ENCODE results near the gene DACT3.
"Not testable (repeated sequence)": the region's sequence is repeated elsewhere in the genome, so short reads cannot be mapped to it uniquely, and the experiment has no call there.

Gene DACT3

DNA sequence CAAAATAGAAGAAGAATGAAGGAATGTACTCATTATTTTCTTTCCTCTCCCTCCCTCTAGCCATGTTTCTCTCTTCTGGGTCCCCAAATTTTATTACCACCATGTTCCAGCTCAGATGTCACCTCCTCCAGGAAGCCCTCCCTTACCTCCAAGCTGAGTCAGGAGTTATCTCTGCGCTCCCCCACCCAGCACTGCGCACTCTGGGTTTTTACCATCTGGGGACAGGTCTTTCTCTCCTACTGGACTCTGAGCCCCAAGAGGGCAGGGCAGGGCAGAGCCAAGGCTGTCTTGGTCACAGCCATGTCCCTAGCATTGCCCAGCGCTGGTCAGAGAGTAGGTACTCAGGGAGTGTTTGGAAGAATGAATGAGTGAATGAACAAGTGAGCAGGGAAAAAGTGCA, 27.9 kb downstream of the DACT3 start:
- no peak for TF ChIP-seq YY1 (IDR thresholded peaks at IDR 0.05; ENCODE audit: insufficient read depth, insufficient read length)
- TF ChIP-seq SUZ12 (IDR thresholded peaks at IDR 0.05; ENCODE audit: extremely low read depth, insufficient read depth, insufficient read length), result no peak
- TF ChIP-seq ZNF274 (IDR thresholded peaks at IDR 0.05; ENCODE audit: low read depth, low read length), result no peak
- H3K4me3 ChIP-seq (ENCODE audit: insufficient read length, low read depth), result no peak overlapping the region
- H3K36me3 ChIP-seq (ENCODE audit: insufficient read depth, insufficient read length, low read length), result no peaks in the 10 kb centered on the region
- H3K4me1 ChIP-seq (ENCODE audit: insufficient read depth, insufficient read length), result peaks cover 12% of the 10 kb centered on the region
- H3K9ac ChIP-seq (ENCODE audit: insufficient read length, low read depth), result no peak overlapping the region
- H3K9me3 ChIP-seq (ENCODE audit: insufficient read depth, low read length), result no peaks in the 10 kb centered on the region
- H3K27me3 ChIP-seq (ENCODE audit: insufficient read depth, insufficient read length), result peaks cover 52% of the 10 kb centered on the region
- DNase-seq (ENCODE audit: low read depth, low spot score), result no peak

DNA sequence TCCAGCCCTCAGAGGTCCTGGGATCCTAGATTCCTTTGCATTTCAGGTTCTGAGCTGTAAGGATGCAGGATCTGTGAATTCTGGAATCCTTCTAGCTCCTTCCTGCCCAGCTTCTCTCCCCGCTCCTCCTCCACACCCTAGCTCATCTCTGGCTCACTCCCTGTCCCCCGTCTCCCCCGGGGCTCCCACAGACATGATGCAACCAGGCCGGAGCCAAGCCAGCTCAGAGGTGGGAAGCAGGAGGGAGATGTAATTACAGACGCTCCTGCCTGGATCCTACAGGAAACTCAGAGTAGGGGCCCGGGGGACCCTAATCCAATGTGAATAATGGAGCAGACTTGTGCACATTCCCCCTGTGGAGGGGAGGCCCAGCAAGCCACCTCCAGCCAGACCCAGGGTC, 29.5 kb downstream of the DACT3 start:
- peaks cover 16% of the 10 kb centered on the region for H3K4me1 ChIP-seq (ENCODE audit: insufficient read depth, insufficient read length)
- TF ChIP-seq SUZ12 (IDR thresholded peaks at IDR 0.05; ENCODE audit: extremely low read depth, insufficient read depth, insufficient read length), result no peak
- no peak for TF ChIP-seq ZNF274 (IDR thresholded peaks at IDR 0.05; ENCODE audit: low read depth, low read length)
- TF ChIP-seq YY1 (IDR thresholded peaks at IDR 0.05; ENCODE audit: insufficient read depth, insufficient read length), result no peak
- no peak overlapping the region for H3K4me3 ChIP-seq (ENCODE audit: insufficient read length, low read depth)
- no peak for DNase-seq (ENCODE audit: low read depth, low spot score)
- H3K36me3 ChIP-seq (ENCODE audit: insufficient read depth, insufficient read length, low read length), result no peaks in the 10 kb centered on the region
- no peak overlapping the region for H3K9ac ChIP-seq (ENCODE audit: insufficient read length, low read depth)
- no peaks in the 10 kb centered on the region for H3K9me3 ChIP-seq (ENCODE audit: insufficient read depth, low read length)
- H3K27me3 ChIP-seq (ENCODE audit: insufficient read depth, insufficient read length), result peaks cover 36% of the 10 kb centered on the region

DNA sequence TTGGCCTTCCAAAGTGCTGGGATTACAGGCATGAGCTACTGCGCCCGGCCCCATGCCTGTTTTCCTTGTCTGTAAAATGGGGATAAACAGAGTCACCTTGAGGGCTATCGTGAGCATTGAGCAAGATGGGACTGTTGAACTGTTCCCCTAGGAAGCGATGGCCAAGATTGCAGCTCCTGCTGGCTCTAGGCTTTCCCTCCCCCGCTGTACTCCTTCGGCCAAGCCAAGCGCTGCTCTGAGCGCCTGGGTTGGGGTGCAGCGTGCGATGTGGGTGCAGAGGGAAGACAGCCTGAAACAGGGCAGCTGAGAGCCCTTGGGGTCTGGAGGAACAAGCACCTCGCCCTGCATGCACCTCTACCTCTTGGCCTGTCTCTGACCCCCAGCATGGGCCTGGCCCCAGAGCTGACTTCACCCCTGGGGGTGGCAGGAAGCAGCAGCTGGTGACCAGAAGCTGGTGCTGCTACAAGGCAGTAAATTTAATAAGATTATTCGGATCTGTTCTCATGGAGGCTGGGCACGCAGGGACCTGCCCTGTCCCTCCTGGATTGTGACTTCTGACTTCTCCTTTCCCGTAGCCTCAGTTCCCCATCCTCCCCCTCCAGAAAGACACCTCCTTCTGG, 30.3 kb downstream of the DACT3 start:
- Histone ChIP-seq H3K27me3 (ENCODE audit: insufficient read depth, insufficient read length) (peaks cover 28% of the 10 kb centered on the region), H3K9me3 (ENCODE audit: insufficient read depth, low read length) (no peaks in the 10 kb centered on the region), H3K4me3 (ENCODE audit: insufficient read length, low read depth) (no peak overlapping the region), H3K36me3 (ENCODE audit: insufficient read depth, insufficient read length, low read length) (no peaks in the 10 kb centered on the region), H3K9ac (ENCODE audit: insufficient read length, low read depth) (no peak overlapping the region), H3K4me1 (ENCODE audit: insufficient read depth, insufficient read length) (peaks cover 13% of the 10 kb centered on the region)
- DNase-seq (ENCODE audit: low read depth, low spot score), result no peak
- TF ChIP-seq ZNF274 (IDR thresholded peaks at IDR 0.05; ENCODE audit: low read depth, low read length) (no peak), SUZ12 (IDR thresholded peaks at IDR 0.05; ENCODE audit: extremely low read depth, insufficient read depth, insufficient read length) (no peak), YY1 (IDR thresholded peaks at IDR 0.05; ENCODE audit: insufficient read depth, insufficient read length) (no peak)

DNA sequence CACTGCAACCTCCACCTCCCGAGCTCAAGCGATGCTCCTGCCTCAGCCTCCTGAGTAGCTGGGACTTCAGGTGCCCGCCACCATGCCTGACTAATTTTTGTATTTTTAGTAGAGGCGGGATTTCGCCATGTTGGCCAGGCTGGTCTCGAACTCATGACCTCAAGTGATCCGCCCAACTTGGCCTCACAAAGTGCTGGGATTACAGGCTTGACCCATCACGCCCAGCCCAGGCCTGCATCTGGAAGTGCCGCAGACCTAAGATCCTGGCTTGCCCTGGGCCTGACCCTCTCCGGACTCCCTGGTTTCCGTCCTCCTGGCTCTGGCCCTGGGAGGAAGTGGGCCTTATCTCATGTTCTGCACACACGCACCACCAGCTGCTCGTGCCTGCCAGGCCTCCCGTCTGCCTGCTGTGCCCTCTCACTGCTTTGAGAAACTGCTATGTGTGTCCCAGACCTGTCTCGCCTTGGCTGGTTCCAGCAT, 31.4 kb downstream of the DACT3 start:
- Histone ChIP-seq H3K4me1 (ENCODE audit: insufficient read depth, insufficient read length) (peaks cover 11% of the 10 kb centered on the region), H3K4me3 (ENCODE audit: insufficient read length, low read depth) (no peak overlapping the region), H3K9ac (ENCODE audit: insufficient read length, low read depth) (no peak overlapping the region), H3K36me3 (ENCODE audit: insufficient read depth, insufficient read length, low read length) (no peaks in the 10 kb centered on the region), H3K9me3 (ENCODE audit: insufficient read depth, low read length) (no peaks in the 10 kb centered on the region), H3K27me3 (ENCODE audit: insufficient read depth, insufficient read length) (peaks cover 20% of the 10 kb centered on the region)
- no peak for TF ChIP-seq SUZ12 (IDR thresholded peaks at IDR 0.05; ENCODE audit: extremely low read depth, insufficient read depth, insufficient read length)
- TF ChIP-seq YY1 (IDR thresholded peaks at IDR 0.05; ENCODE audit: insufficient read depth, insufficient read length), result no peak
- no peak for TF ChIP-seq ZNF274 (IDR thresholded peaks at IDR 0.05; ENCODE audit: low read depth, low read length)
- DNase-seq (ENCODE audit: low read depth, low spot score), result no peak

DNA sequence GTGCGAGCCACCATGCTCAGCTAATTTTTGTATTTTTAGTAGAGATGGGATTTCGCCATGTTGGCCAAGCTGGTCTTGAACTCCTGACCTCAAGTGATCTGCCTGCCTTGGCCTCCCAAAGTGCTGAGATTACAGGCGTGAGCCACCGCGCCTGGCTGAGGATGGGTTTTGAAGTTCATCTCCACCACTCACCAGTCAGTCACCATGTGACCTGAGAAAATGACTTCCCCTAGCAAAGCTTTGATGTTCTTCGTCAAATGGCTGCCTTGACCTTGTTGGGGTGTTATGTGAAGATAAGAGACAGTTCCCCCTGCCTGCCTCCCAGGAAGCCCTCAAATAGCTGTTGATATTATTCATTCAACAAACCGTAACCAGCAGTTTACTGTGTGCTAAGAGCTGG, 32.0 kb downstream of the DACT3 start:
- not testable (repeated sequence) for H3K4me3 ChIP-seq (ENCODE audit: insufficient read length, low read depth); DNase-seq (ENCODE audit: low read depth, low spot score); H3K9me3 ChIP-seq (ENCODE audit: insufficient read depth, low read length); H3K36me3 ChIP-seq (ENCODE audit: insufficient read depth, insufficient read length, low read length); H3K9ac ChIP-seq (ENCODE audit: insufficient read length, low read depth)
- H3K27me3 ChIP-seq (ENCODE audit: insufficient read depth, insufficient read length), result peaks cover 17% of the 10 kb centered on the region
- H3K4me1 ChIP-seq (ENCODE audit: insufficient read depth, insufficient read length), result peaks cover 11% of the 10 kb centered on the region

DNA sequence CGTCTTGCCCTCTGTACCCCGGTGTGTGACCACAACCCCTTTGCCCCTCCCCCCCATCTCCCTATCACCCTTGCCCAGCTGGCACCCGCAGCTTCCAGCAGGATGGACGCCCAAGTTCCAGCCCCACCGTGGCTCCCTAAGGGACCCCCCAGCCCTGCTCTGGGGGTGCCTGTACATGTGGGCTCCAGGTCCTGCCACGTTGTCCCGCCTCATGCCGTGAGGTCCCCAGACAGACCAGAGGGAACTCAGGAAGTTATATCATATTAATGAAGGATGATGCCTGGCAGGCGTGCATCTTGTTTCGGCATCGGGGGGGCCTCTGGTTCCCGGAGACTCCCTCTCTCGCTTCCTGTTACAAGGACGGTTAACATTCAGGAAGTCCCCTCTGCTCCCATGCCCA, 34.5 kb downstream of the DACT3 start:
- no peak for DNase-seq (ENCODE audit: low read depth, low spot score)
- no peak overlapping the region for H3K9ac ChIP-seq (ENCODE audit: insufficient read length, low read depth)
- no peaks in the 10 kb centered on the region for H3K9me3 ChIP-seq (ENCODE audit: insufficient read depth, low read length)
- no peaks in the 10 kb centered on the region for H3K36me3 ChIP-seq (ENCODE audit: insufficient read depth, insufficient read length, low read length)
- peaks cover 12% of the 10 kb centered on the region for H3K4me1 ChIP-seq (ENCODE audit: insufficient read depth, insufficient read length)
- no peak overlapping the region for H3K4me3 ChIP-seq (ENCODE audit: insufficient read length, low read depth)
- TF ChIP-seq ZNF274 (IDR thresholded peaks at IDR 0.05; ENCODE audit: low read depth, low read length) (no peak), YY1 (IDR thresholded peaks at IDR 0.05; ENCODE audit: insufficient read depth, insufficient read length) (no peak)
- no peaks in the 10 kb centered on the region for H3K27me3 ChIP-seq (ENCODE audit: insufficient read depth, insufficient read length)

DNA sequence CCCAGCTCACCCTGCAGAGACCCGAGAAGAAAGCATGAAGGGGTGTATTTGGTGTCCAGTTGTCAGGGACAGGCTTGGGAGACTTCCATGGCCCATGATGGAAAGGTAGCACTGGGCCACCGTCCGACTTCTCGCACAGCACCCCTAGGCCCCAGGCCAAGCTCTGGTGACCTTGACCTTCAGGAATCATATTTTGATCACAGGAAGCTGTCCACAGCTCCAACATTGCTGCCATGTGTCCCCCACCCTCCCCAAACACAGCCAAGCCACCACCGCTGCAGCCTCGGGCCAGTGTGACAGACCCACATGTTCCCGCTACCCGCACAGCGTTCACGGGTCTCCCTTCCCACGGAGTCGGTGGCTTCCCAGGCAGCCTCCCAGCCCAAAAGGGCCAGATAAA, 35.3 kb downstream of the DACT3 start:
- no peaks in the 10 kb centered on the region for H3K9me3 ChIP-seq (ENCODE audit: insufficient read depth, low read length)
- H3K4me3 ChIP-seq (ENCODE audit: insufficient read length, low read depth), result no peak overlapping the region
- TF ChIP-seq SUZ12 (IDR thresholded peaks at IDR 0.05; ENCODE audit: extremely low read depth, insufficient read depth, insufficient read length) (no peak), ZNF274 (IDR thresholded peaks at IDR 0.05; ENCODE audit: low read depth, low read length) (no peak)
- peaks cover 15% of the 10 kb centered on the region for H3K4me1 ChIP-seq (ENCODE audit: insufficient read depth, insufficient read length)
- DNase-seq (ENCODE audit: low read depth, low spot score), result no peak
- H3K36me3 ChIP-seq (ENCODE audit: insufficient read depth, insufficient read length, low read length), result no peaks in the 10 kb centered on the region
- H3K27me3 ChIP-seq (ENCODE audit: insufficient read depth, insufficient read length), result no peaks in the 10 kb centered on the region
- no peak overlapping the region for H3K9ac ChIP-seq (ENCODE audit: insufficient read length, low read depth)
